Transverse colon (tissue), 3 donors: ENCODE results near the gene KDM3A.

Experiments used
- EP300 ChIP-seq: sonication (generic); formaldehyde crosslinking; IDR thresholded peaks from one replicate; pipeline ENCODE4 v1.6.1; 2017; ENCODE audit warnings: antibody characterized with exemption, low read depth
- POLR2A ChIP-seq: fragments of 450-650 bp; IDR thresholded peaks from one replicate; pipeline ENCODE4 v1.6.1; 2016; ENCODE audit warnings: antibody characterized with exemption, mild to moderate bottlenecking, moderate library complexity
- TF ChIP-seq, protein P1 (sequence below), 5 experiments: fragments of 200-600 bp in 3 of 5; fragments of 450-650 bp in 2 of 5; sonication (generic) in 3 of 5; IDR thresholded peaks; 1 replicate in 2 of 5; 2 replicates in 3 of 5; pipeline ENCODE4 v1.5.1; 2016 to 2017; ENCODE audit warnings: antibody characterized with exemption in 5 of 5, inconsistent platforms in 3 of 5, mild to moderate bottlenecking in 2 of 5, moderate library complexity in 1 of 5

DNA sequence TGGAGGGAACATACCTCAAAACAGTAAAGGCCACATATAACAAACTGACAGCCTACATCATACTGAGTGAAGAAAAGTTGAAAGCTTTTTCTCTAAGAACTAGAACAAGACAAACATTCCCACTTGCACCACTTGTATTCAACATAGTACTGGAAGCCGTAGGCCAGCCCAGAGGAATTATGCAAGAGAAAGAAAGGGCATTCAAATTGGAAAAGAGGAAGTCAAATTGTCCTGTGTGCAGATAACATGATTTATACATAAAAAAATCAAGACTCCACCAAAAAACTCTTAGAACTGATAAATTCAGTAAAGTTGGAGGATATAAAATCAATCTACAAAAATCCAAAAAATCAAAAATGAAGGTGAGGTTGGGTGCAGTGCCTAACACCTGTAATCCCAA, 8.0 kb upstream of the KDM3A start:
- TF ChIP-seq POLR2A, result no peak
- TF ChIP-seq, protein P1, sequence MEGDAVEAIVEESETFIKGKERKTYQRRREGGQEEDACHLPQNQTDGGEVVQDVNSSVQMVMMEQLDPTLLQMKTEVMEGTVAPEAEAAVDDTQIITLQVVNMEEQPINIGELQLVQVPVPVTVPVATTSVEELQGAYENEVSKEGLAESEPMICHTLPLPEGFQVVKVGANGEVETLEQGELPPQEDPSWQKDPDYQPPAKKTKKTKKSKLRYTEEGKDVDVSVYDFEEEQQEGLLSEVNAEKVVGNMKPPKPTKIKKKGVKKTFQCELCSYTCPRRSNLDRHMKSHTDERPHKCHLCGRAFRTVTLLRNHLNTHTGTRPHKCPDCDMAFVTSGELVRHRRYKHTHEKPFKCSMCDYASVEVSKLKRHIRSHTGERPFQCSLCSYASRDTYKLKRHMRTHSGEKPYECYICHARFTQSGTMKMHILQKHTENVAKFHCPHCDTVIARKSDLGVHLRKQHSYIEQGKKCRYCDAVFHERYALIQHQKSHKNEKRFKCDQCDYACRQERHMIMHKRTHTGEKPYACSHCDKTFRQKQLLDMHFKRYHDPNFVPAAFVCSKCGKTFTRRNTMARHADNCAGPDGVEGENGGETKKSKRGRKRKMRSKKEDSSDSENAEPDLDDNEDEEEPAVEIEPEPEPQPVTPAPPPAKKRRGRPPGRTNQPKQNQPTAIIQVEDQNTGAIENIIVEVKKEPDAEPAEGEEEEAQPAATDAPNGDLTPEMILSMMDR (IDR thresholded peaks at IDR 0.05), result no peak
- no peak for TF ChIP-seq EP300
